RWPE2 (cell line): Measurements from ENCODE around the gene EMILIN3.

Experiments used
- ATAC-seq: fragments of 200-7000 bp; cut with Tn5 transposase; 3 replicates; pipeline ENCODE4 v1.9.1; 2021; ENCODE audit warnings: low read depth
- DNase-seq: peaks from one replicate; pipeline ENCODE4 v3.0.0-alpha.2; 2020; ENCODE audit warnings: low spot score
- H3K27ac ChIP-seq: fragments of 450-650 bp; 2 replicates; pipeline ENCODE4 v1.5.1; 2017; ENCODE audit warnings: mild to moderate bottlenecking; ENCODE audit not compliant: poor library complexity, severe bottlenecking
- H3K27me3 ChIP-seq: fragments of 250-450 bp; sonication (Bioruptor Pico); 2 replicates; pipeline ENCODE4 v1.5.1; 2021; ENCODE audit warnings: mild to moderate bottlenecking, moderate library complexity; ENCODE audit not compliant: insufficient read depth, poor library complexity, severe bottlenecking
- H3K36me3 ChIP-seq: fragments of 250-450 bp; sonication (Bioruptor Pico); 2 replicates; pipeline ENCODE4 v1.5.1; 2020; ENCODE audit warnings: low read depth, mild to moderate bottlenecking, moderate library complexity
- H3K4me1 ChIP-seq: fragments of 250-450 bp; sonication (Bioruptor Pico); 2 replicates; pipeline ENCODE4 v1.5.1; 2021; ENCODE audit warnings: mild to moderate bottlenecking, moderate library complexity; ENCODE audit not compliant: insufficient read depth, poor library complexity, severe bottlenecking
- H3K4me3 ChIP-seq: fragments of 250-450 bp; sonication (Bioruptor Pico); 2 replicates; pipeline ENCODE4 v1.5.1; 2021; ENCODE audit warnings: mild to moderate bottlenecking, moderate library complexity; ENCODE audit not compliant: severe bottlenecking
- H3K9me3 ChIP-seq: fragments of 250-450 bp; sonication (Bioruptor Pico); 2 replicates; pipeline ENCODE4 v1.5.1; 2021; ENCODE audit warnings: mild to moderate bottlenecking, moderate library complexity; ENCODE audit not compliant: severe bottlenecking
- CTCF ChIP-seq: fragments of 450-650 bp; IDR thresholded peaks from one replicate; pipeline ENCODE4 v1.5.1; 2017; ENCODE audit warnings: mild to moderate bottlenecking, moderate library complexity; ENCODE audit not compliant: poor library complexity, severe bottlenecking

EMILIN3 gene

GRCh38 chr20:41349943-41350342, 16.7 kb downstream of the EMILIN3 start:
- H3K27me3 ChIP-seq, result no peaks in the 10 kb centered on the region
- H3K9me3 ChIP-seq, result no peaks in the 10 kb centered on the region
- DNase-seq (peak; percentile 83), ATAC-seq (no peak)
- peaks cover 75% of the 10 kb centered on the region for H3K36me3 ChIP-seq
- H3K27ac ChIP-seq, result no peak overlapping the region
- H3K4me1 ChIP-seq, result no peaks in the 10 kb centered on the region
- no peak for TF ChIP-seq CTCF
- H3K4me3 ChIP-seq, result no peak overlapping the region

GRCh38 chr20:41349266-41349665, 17.4 kb downstream of the EMILIN3 start:
- DNase-seq, result no peak
- peaks cover 75% of the 10 kb centered on the region for H3K36me3 ChIP-seq
- H3K9me3 ChIP-seq, result no peaks in the 10 kb centered on the region
- no peaks in the 10 kb centered on the region for H3K4me1 ChIP-seq
- no peak overlapping the region for H3K27ac ChIP-seq
- H3K4me3 ChIP-seq, result no peak overlapping the region
- TF ChIP-seq CTCF, result no peak
- H3K27me3 ChIP-seq, result no peaks in the 10 kb centered on the region
- ATAC-seq, result no peak

DNA sequence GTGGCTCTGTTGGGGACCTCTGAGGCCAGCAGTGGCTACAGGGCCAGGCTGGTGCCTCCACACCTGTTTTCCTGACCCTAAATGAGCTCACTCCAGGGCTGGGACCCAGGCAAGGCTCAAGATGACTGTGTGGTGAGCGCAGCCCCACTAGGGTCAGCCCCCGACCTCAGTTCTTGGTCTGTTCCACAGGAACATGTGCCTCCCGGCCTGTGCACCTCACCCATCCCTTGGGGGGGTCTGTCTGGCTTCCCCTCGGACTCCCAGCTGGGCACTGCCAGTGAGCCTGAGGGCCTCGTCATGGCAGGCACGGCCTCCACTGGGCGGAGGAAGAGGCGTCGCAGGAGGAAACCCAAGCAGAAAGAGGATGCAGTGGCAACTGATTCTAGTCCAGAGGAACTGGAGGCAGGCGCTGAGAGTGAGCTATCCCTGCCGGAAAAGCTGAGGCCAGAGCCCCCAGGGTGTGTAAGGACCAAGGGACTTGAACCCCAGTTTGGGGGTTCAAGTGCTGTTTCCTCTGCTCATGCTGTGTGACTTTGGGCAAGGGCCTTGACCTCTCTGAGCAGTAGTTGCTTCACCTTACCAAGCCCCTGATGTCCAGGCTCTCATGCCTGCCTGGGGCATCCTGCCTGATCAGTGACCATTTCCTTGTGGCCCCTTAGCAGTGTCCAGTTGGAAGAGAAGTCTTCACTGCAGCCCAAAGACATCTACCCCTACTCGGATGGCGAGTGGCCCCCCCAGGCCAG, 18.0 kb downstream of the EMILIN3 start:
- Histone ChIP-seq H3K4me3 (no peak overlapping the region), H3K27ac (no peak overlapping the region), H3K27me3 (no peaks in the 10 kb centered on the region), H3K4me1 (no peaks in the 10 kb centered on the region), H3K9me3 (no peaks in the 10 kb centered on the region), H3K36me3 (peaks cover 75% of the 10 kb centered on the region)
- ATAC-seq, result no peak
- DNase-seq, result peak; percentile 83
- no peak for TF ChIP-seq CTCF

- no peak for TF ChIP-seq CTCF
- ATAC-seq (no peak), DNase-seq (peak; percentile 82)
- Histone ChIP-seq H3K27me3 (no peaks in the 10 kb centered on the region), H3K4me1 (no peaks in the 10 kb centered on the region), H3K4me3 (no peak overlapping the region), H3K27ac (no peak overlapping the region), H3K9me3 (no peaks in the 10 kb centered on the region), H3K36me3 (peaks cover 70% of the 10 kb centered on the region)
These were observed 18.8 kb downstream of the EMILIN3 start for GRCh38 chr20:41347523-41348429.
